Adipose tissue (tissue), 3 donors: ENCODE data around the gene NMBR. TPM values are rescaled to one million over a fixed set of nuclear protein-coding genes. Genes with fewer than 3 reads are reported as not detected.
"Not testable (repeated sequence)": the region's sequence is repeated elsewhere in the genome, so short reads cannot be mapped to it uniquely, and the experiment has no call there.

Source experiments
- H3K27ac ChIP-seq: one replicate; pipeline ENCODE4 v1.5.1; 2013; ENCODE audit warnings: low read depth, low read length
- WGBS, 3 donors: extraction: QIAGEN DNeasy Blood & Tissue Kit; methylation state at CpG; one replicate each; pipeline ENCODE4 v1.1.7; 2013; 5-methylcytosine and 5-hydroxymethylcytosine counted together
- polyA plus RNA-seq, 3 donors: library from polyadenylated mRNA; stranded (reverse); fragments of 200-250 nt; gene quantifications; one replicate each; pipeline ENCODE4 v1.2.3, GENCODE V29; 2013
- donor health status: healthy with polysubstance abuse.
- donor health status: Bipolar disorder and iron deficiency.
- donor health status: healthy.

The NMBR gene
- polyA plus RNA-seq: under 1 TPM in 2 of 3 donors, not detected in 1; 0.03 to 0.06 TPM

- 1% methylated on average over 38 of the region's 38 CpGs for WGBS, 3 donors
- no peak within 1 kb of the TSS for H3K27ac ChIP-seq
Measured at GRCh38 chr6:142146828-142147662, at the start of gene NMBR, which contains the start of gene VTA1. NMBR (minus strand) TSS chr6:142147122; CDS start chr6:142088658, 58,464 bp downstream. VTA1 (plus strand) TSS chr6:142147263; CDS start chr6:142147288, 25 bp downstream.

GRCh38 chr6:142195862-142196541, 49.1 kb upstream of the NMBR start:
- 91 to 96% (median 93%) methylated on average over 4 of the region's 4 CpGs for WGBS, 3 donors
- no peak overlapping the region for H3K27ac ChIP-seq

GRCh38 chr6:142193621-142194020, 46.7 kb upstream of the NMBR start:
- no peak overlapping the region for H3K27ac ChIP-seq

GRCh38 chr6:142192343-142192742, 45.4 kb upstream of the NMBR start:
- no peak overlapping the region for H3K27ac ChIP-seq
- WGBS, 3 donors: 90 to 97% (median 91%) methylated on average over 1 of the region's 1 CpG

- H3K27ac ChIP-seq: no peak overlapping the region
- 68 to 95% (median 93%) methylated on average over 2 of the region's 2 CpGs for WGBS, 3 donors
Measured at GRCh38 chr6:142189057-142189456, 42.1 kb upstream of the NMBR start.

GRCh38 chr6:142188341-142188740, 41.4 kb upstream of the NMBR start:
- H3K27ac ChIP-seq: not testable (repeated sequence)
- WGBS, 3 donors: 94 to 97% (median 96%) methylated on average over 8 of the region's 8 CpGs

- WGBS, 3 donors: 32 to 50% (median 42%) methylated on average over 1 of the region's 1 CpG
- no peak overlapping the region for H3K27ac ChIP-seq
Measured at GRCh38 chr6:142187209-142187608, 40.3 kb upstream of the NMBR start.

GRCh38 chr6:142185641-142186040, 38.7 kb upstream of the NMBR start:
- WGBS, 3 donors: 67 to 97% (median 84%) methylated on average over 1 of the region's 1 CpG
- no peak overlapping the region for H3K27ac ChIP-seq

- WGBS, 3 donors: 78 to 90% (median 88%) methylated on average over 2 of the region's 2 CpGs
- no peak overlapping the region for H3K27ac ChIP-seq
Measured at GRCh38 chr6:142184307-142184706, 37.4 kb upstream of the NMBR start.

GRCh38 chr6:142183351-142183750, 36.4 kb upstream of the NMBR start:
- WGBS, 3 donors: 92 to 100% (median 94%) methylated on average over 1 of the region's 1 CpG
- no peak overlapping the region for H3K27ac ChIP-seq

- no peak overlapping the region for H3K27ac ChIP-seq
Measured at GRCh38 chr6:142182004-142182403, 35.1 kb upstream of the NMBR start.

GRCh38 chr6:142178129-142178528, 31.2 kb upstream of the NMBR start:
- no peak overlapping the region for H3K27ac ChIP-seq

- H3K27ac ChIP-seq: no peak overlapping the region
- 71 to 93% (median 79%) methylated on average over 6 of the region's 6 CpGs for WGBS, 3 donors
Measured at GRCh38 chr6:142174703-142175102, 27.8 kb upstream of the NMBR start.

- WGBS, 3 donors: 96 to 99% (median 96%) methylated on average over 3 of the region's 3 CpGs
Measured at GRCh38 chr6:142173980-142174379, 27.1 kb upstream of the NMBR start.

GRCh38 chr6:142172758-142173157, 25.8 kb upstream of the NMBR start:
- no peak overlapping the region for H3K27ac ChIP-seq

More at GRCh38 chr6:142173980-142174379, 27.1 kb upstream of the NMBR start:
- H3K27ac ChIP-seq: no peak overlapping the region

GRCh38 chr6:142171351-142171750, 24.4 kb upstream of the NMBR start:
- no peak overlapping the region for H3K27ac ChIP-seq

- WGBS, 3 donors: 75 to 86% (median 78%) methylated on average over 2 of the region's 2 CpGs
- H3K27ac ChIP-seq: no peak overlapping the region
Measured at GRCh38 chr6:142167486-142167885, 20.6 kb upstream of the NMBR start.

- WGBS, 3 donors: 77 to 88% (median 79%) methylated on average over 3 of the region's 3 CpGs
- no peak overlapping the region for H3K27ac ChIP-seq
Measured at GRCh38 chr6:142167071-142167470, 20.1 kb upstream of the NMBR start.

- H3K27ac ChIP-seq: no peak overlapping the region
- WGBS, 3 donors: 79 to 92% (median 89%) methylated on average over 4 of the region's 4 CpGs
Measured at GRCh38 chr6:142165227-142165626, 18.3 kb upstream of the NMBR start.

GRCh38 chr6:142162780-142163179, 15.9 kb upstream of the NMBR start:
- 43 to 95% (median 85%) methylated on average over 1 of the region's 1 CpG for WGBS, 3 donors

More at GRCh38 chr6:142162780-142163179, 15.9 kb upstream of the NMBR start:
- no peak overlapping the region for H3K27ac ChIP-seq
